Brain microvascular endothelial cell (primary cell): ENCODE measurements around the gene UBE2H.

Experiments used
- DNase-seq: peaks from one replicate; pipeline ENCODE4 v3.0.0-alpha.2; 2020
- H3K27ac ChIP-seq: fragments of 250-450 bp; sonication (Bioruptor Pico); 2 replicates; pipeline ENCODE4 v1.5.1; 2020; ENCODE audit warnings: mild to moderate bottlenecking, moderate library complexity
- H3K27me3 ChIP-seq: fragments of 250-450 bp; sonication (Bioruptor Pico); replicated peaks from 2 replicates; pipeline ENCODE4 v1.5.1; 2020; ENCODE audit warnings: mild to moderate bottlenecking
- H3K36me3 ChIP-seq: fragments of 250-450 bp; sonication (Bioruptor Pico); replicated peaks from 2 replicates; pipeline ENCODE4 v1.5.1; 2020; ENCODE audit warnings: mild to moderate bottlenecking
- H3K4me3 ChIP-seq: 2 replicates; pipeline ENCODE4 v1.5.1; 2011; ENCODE audit warnings: low read depth, mild to moderate bottlenecking, control low read depth, low read length, moderate library complexity
- in situ Hi-C: cut with HindIII; loops from 2 replicates; pipeline ENCODE4 v1.10.0; 2017; ENCODE audit warnings: low sequenced_read_pairs, low pct_ligation_motif_present
- TF ChIP-seq, protein P1 (sequence below): IDR thresholded peaks from 2 replicates; pipeline ENCODE4 v1.5.1; 2011; ENCODE audit warnings: low read depth, mild to moderate bottlenecking, moderate library complexity, low read length, control low read depth, inconsistent platforms; ENCODE audit errors: missing control alignments

UBE2H gene

GRCh38 chr7:129790136-129790535, 162.6 kb downstream of the UBE2H start:
- TF ChIP-seq, protein P1, sequence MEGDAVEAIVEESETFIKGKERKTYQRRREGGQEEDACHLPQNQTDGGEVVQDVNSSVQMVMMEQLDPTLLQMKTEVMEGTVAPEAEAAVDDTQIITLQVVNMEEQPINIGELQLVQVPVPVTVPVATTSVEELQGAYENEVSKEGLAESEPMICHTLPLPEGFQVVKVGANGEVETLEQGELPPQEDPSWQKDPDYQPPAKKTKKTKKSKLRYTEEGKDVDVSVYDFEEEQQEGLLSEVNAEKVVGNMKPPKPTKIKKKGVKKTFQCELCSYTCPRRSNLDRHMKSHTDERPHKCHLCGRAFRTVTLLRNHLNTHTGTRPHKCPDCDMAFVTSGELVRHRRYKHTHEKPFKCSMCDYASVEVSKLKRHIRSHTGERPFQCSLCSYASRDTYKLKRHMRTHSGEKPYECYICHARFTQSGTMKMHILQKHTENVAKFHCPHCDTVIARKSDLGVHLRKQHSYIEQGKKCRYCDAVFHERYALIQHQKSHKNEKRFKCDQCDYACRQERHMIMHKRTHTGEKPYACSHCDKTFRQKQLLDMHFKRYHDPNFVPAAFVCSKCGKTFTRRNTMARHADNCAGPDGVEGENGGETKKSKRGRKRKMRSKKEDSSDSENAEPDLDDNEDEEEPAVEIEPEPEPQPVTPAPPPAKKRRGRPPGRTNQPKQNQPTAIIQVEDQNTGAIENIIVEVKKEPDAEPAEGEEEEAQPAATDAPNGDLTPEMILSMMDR, result no peak
- Histone ChIP-seq H3K27me3 (peaks cover 21% of the 10 kb centered on the region), H3K27ac (no peak overlapping the region), H3K36me3 (no peaks in the 10 kb centered on the region), H3K4me3 (no peak overlapping the region)
- in situ Hi-C loops, result no loop called here
- DNase-seq, result no peak

GRCh38 chr7:129789652-129790051, 163.1 kb downstream of the UBE2H start:
- no peaks in the 10 kb centered on the region for H3K36me3 ChIP-seq
- TF ChIP-seq, protein P1, result no peak
- in situ Hi-C loops, result no loop called here
- H3K27ac ChIP-seq, result no peak overlapping the region
- no peak for DNase-seq
- H3K27me3 ChIP-seq, result peaks cover 26% of the 10 kb centered on the region
- no peak overlapping the region for H3K4me3 ChIP-seq

DNA sequence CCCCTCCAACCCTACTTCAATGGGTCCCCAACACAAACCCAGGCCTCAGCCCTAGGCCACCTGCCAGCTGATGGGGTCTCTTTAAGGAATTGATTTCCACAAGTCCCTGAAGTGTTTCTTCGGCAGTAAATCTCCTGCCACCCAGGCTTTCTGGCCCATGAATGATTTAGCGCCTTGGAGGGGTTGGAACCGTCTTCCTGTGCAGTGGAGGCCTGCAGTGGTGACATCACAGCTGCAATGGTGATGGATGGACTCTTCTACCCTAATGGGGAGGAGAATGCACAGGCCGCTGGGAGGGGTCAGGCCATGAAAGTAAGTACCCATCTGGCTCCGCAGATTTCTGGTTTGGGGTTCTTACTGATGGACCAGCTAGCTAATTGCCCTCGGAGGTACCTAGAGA, 163.8 kb downstream of the UBE2H start:
- in situ Hi-C loops, result no loop called here
- no peak for DNase-seq
- Histone ChIP-seq H3K4me3 (no peak overlapping the region), H3K27me3 (peaks cover 32% of the 10 kb centered on the region), H3K27ac (no peak overlapping the region), H3K36me3 (no peaks in the 10 kb centered on the region)
- TF ChIP-seq, protein P1, result no peak

- Histone ChIP-seq H3K27me3 (peaks cover 51% of the 10 kb centered on the region), H3K4me3 (no peak overlapping the region)
- in situ Hi-C loops, result no loop called here
These were observed 165.8 kb downstream of the UBE2H start for GRCh38 chr7:129786825-129787563.

GRCh38 chr7:129785685-129786514, 166.9 kb downstream of the UBE2H start:
- in situ Hi-C loops, result no loop called here
- TF ChIP-seq, protein P1, result no peak
- no peak for DNase-seq
- Histone ChIP-seq H3K27ac (no peak overlapping the region), H3K4me3 (no peak overlapping the region), H3K27me3 (peaks cover 60% of the 10 kb centered on the region), H3K36me3 (no peaks in the 10 kb centered on the region)

More at GRCh38 chr7:129786825-129787563, 165.8 kb downstream of the UBE2H start:
- TF ChIP-seq, protein P1, result no peak
- DNase-seq, result no peak
- Histone ChIP-seq H3K27ac (no peak overlapping the region), H3K36me3 (no peaks in the 10 kb centered on the region)
